Measurements from ENCODE around the gene MYL12B.

Gene MYL12B

DNA sequence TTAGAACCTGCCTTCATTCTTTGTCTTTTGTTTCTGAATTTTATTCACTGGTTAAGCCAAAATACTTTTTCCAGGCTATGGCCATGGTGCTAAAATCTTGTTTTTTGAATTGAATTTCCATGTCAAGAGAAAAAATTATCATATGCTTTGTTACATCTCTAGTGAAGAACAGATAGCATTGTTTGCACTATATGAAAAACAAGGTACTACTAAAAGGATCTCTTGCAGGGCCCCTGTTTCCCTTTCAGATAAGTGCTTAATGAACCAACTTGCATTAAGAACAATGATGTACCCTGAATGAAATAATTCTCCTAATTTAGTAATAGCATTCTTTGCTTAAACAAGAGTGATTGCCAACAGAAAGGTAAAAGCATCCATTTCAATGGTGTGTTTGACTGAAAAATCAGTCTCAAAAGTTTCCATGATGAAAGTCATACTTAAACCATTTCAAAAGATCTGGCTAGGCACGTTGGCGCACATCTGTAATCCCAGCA, 4.3 kb upstream of the MYL12B start:
- TF ChIP-seq, protein P1, sequence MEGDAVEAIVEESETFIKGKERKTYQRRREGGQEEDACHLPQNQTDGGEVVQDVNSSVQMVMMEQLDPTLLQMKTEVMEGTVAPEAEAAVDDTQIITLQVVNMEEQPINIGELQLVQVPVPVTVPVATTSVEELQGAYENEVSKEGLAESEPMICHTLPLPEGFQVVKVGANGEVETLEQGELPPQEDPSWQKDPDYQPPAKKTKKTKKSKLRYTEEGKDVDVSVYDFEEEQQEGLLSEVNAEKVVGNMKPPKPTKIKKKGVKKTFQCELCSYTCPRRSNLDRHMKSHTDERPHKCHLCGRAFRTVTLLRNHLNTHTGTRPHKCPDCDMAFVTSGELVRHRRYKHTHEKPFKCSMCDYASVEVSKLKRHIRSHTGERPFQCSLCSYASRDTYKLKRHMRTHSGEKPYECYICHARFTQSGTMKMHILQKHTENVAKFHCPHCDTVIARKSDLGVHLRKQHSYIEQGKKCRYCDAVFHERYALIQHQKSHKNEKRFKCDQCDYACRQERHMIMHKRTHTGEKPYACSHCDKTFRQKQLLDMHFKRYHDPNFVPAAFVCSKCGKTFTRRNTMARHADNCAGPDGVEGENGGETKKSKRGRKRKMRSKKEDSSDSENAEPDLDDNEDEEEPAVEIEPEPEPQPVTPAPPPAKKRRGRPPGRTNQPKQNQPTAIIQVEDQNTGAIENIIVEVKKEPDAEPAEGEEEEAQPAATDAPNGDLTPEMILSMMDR (IDR thresholded peaks at IDR 0.05), result no peak
- H3K36me3 ChIP-seq, result peaks cover 56 to 60% (median 60%) of the 10 kb centered on the region in 3 donors
- no peaks in the 10 kb centered on the region for H3K9me3 ChIP-seq
- H3K27me3 ChIP-seq, result no peaks in the 10 kb centered on the region
- H3K4me3 ChIP-seq, result no peak overlapping the region
- DNase-seq, result no peak
- H3K27ac ChIP-seq, result peak overlapping the region; percentile 43 to 98
- intact Hi-C loops (cut with DNase I; ENCODE audit: low total_unique reads), result no loop called here
- H3K4me1 ChIP-seq, result peaks cover 0 to 80% (median 44%) of the 10 kb centered on the region in 4 donors

DNA sequence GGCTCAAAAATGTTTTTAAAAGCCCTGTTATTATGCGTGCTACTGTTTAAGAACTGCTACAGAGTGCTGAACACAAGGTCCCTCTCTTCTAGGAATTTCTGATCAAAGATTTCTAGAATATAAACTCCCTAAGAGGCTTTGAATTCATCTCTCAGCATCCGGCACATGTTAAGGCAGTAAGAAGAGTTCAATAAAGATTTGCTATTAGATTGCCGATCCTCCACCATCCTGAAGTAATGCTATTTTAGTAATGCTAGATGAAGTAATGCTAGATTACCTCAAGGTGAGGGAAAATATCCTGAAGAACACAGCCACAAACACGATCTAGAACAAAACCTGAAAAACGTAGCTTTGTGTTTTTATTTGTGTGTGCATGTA, 949 bp upstream of the MYL12B start:
- H3K27me3 ChIP-seq, result no peaks in the 10 kb centered on the region
- peaks cover 0 to 79% (median 48%) of the 10 kb centered on the region in 4 donors for H3K4me1 ChIP-seq
- TF ChIP-seq, protein P1 (IDR thresholded peaks at IDR 0.05), result no peak
- H3K27ac ChIP-seq, result peak overlapping the region; percentile 92 to 93
- intact Hi-C loops (cut with DNase I; ENCODE audit: low total_unique reads), result loop anchor here (5.0 kb wide), 1 partner anchor 186 kb away; no protein-coding TSS in a partner anchor
- no peaks in the 10 kb centered on the region for H3K9me3 ChIP-seq
- peak overlapping the region; percentile 95 to 98 for H3K4me3 ChIP-seq
- peaks cover 27 to 30% (median 30%) of the 10 kb centered on the region in 3 donors for H3K36me3 ChIP-seq
- no peak for DNase-seq

DNA sequence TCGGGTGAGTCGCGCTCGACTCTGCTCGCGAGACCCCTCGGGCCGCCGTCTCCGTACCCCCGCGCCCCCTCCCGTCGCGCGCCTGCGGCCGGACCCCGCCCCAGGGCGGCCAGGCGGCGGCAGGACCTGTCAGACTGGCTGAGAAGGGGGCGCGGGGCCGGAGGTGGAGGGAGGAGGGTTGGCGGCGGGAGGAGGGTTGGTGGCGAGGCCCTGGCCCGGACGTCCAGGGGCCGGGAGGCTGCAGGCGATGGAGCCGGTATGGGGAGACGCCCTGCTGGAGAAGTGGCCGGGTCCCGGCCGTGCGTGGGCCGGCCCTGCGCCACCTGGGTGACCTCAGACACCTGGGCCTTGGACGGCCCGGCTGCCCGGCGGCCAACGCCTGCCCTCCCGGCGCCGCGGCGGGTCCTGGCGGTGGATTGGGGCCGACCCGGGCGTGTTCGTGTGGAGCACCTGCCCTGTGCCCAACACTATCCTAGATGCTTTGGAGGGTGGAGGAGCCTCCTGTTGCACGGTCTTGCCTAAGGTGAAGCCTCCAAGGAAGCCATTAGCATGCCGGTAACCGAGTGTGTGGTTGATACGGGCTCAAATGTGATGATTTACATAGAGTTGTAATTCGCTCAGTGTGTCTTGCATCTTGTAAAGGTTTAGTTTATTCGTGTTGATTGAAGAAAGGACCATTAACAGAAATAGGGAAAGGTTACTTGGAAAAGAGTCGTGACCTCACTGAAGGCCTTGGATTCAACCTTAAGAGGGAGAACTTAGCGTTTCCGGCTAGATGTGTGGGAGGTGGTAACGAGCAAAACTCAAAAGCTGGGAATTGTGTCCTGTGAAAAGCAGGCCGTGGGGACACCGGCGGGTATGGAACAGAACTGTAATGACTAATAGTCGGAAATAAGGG, 550 bp downstream of the MYL12B start:
- peak overlapping the region; percentile 95 to 98 for H3K4me3 ChIP-seq
- no peak for DNase-seq
- TF ChIP-seq, protein P1 (IDR thresholded peaks at IDR 0.05), result no peak
- H3K36me3 ChIP-seq, result peaks cover 15 to 16% (median 15%) of the 10 kb centered on the region in 3 donors
- peak overlapping the region; percentile 92 to 93 for H3K27ac ChIP-seq
- H3K9me3 ChIP-seq, result no peaks in the 10 kb centered on the region
- H3K27me3 ChIP-seq, result no peaks in the 10 kb centered on the region
- H3K4me1 ChIP-seq, result peaks cover 10 to 79% (median 52%) of the 10 kb centered on the region in 4 donors
- intact Hi-C loops (cut with DNase I; ENCODE audit: low total_unique reads), result loop anchor here (5.0 kb wide), 1 partner anchor 185 kb away; no protein-coding TSS in a partner anchor

DNA sequence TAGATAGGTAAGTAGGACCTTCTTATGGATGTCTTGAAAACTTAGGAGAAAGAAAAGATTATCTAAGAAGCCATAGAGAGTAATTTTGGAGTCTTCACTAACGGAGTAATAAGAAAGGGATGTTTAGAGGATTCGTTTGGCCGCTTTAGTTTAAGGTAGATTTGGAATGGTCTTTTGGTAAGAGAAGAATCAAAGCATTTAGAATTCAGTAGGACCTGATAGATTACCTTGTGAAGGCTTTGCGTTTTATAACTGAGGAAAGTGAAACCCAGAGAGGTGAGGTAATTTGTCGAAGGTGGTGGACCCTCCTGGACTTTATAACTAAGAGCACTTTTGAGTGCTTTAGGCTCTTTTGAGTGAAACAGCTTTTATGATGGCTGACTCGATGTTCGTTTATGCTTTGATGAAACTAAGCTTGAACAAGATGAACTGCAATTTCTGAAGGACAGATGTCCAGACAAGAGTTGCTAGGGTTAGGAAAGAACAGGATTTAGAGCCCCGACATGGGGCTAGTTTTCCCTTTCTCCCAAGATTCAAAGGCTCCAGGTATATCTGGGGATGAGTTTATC, 1.3 kb downstream of the MYL12B start:
- H3K9me3 ChIP-seq, result no peaks in the 10 kb centered on the region
- no peaks in the 10 kb centered on the region for H3K27me3 ChIP-seq
- peaks cover 8 to 9% (median 8%) of the 10 kb centered on the region in 3 donors for H3K36me3 ChIP-seq
- peak overlapping the region; percentile 92 to 93 for H3K27ac ChIP-seq
- TF ChIP-seq, protein P1 (IDR thresholded peaks at IDR 0.05), result no peak
- DNase-seq, result no peak
- H3K4me3 ChIP-seq, result peak overlapping the region; percentile 95 to 98
- intact Hi-C loops (cut with DNase I; ENCODE audit: low total_unique reads), result loop anchor here (5.0 kb wide), 1 partner anchor 184 kb away; no protein-coding TSS in a partner anchor
- peaks cover 12 to 79% (median 54%) of the 10 kb centered on the region in 4 donors for H3K4me1 ChIP-seq

DNA sequence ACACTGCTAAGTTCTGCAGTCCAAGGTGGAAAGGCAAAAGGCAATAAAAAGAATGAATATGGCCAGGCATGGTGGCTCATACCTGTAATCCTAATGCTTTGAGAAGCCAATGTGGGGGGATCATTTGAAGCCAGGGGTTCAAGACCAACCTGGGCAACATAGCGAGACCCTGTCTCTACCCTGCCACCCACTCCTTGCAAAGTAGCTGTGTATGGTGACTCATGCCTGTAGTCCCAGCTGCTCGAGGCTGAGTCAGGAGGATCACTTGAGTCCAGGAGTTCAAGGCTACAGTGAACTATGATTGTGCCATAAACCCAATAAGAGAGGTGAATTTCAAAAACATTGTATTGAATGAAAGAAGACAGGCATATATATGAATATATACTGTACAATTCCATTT, 2.4 kb downstream of the MYL12B start:
- TF ChIP-seq, protein P1 (IDR thresholded peaks at IDR 0.05), result no peak
- intact Hi-C loops (cut with DNase I; ENCODE audit: low total_unique reads), result loop anchor here (5.0 kb wide), 1 partner anchor 183 kb away; no protein-coding TSS in a partner anchor
- Histone ChIP-seq H3K27ac (peak overlapping the region in 1 of 2 donors; percentile 92), H3K27me3 (no peaks in the 10 kb centered on the region), H3K36me3 (no peaks in the 10 kb centered on the region), H3K9me3 (no peaks in the 10 kb centered on the region), H3K4me3 (peak overlapping the region; percentile 95 to 98), H3K4me1 (peaks cover 12 to 85% (median 63%) of the 10 kb centered on the region in 4 donors)
- no peak for DNase-seq
